Endothelial cell of hepatic sinusoid (primary cell): ENCODE results near the gene PTPRM.

ENCODE experiments used
- in situ Hi-C: cut with HindIII; loops from 2 replicates; pipeline ENCODE4 v1.10.0; 2017; ENCODE audit warnings: low sequenced_read_pairs

Gene PTPRM

GRCh38 chr18:8196238-8196637 is 629.1 kb downstream of the PTPRM start:
- in situ Hi-C loops = no loop called here

GRCh38 chr18:8197499-8197898 is 630.4 kb downstream of the PTPRM start:
- in situ Hi-C loops = no loop called here

- in situ Hi-C loops = loop anchor here (5.0 kb wide), 1 partner anchor 36 kb away; no protein-coding TSS in a partner anchor
These were observed 640.9 kb downstream of the PTPRM start for GRCh38 chr18:8207996-8208395.

GRCh38 chr18:8208716-8209115 is 641.6 kb downstream of the PTPRM start:
- in situ Hi-C loops = loop anchor here (5.0 kb wide), 1 partner anchor 36 kb away; no protein-coding TSS in a partner anchor

GRCh38 chr18:8212896-8213780 is 646.0 kb downstream of the PTPRM start:
- in situ Hi-C loops = no loop called here

GRCh38 chr18:8215741-8216140 is 648.6 kb downstream of the PTPRM start:
- in situ Hi-C loops = no loop called here

- in situ Hi-C loops = no loop called here
These were observed 650.0 kb downstream of the PTPRM start for GRCh38 chr18:8217051-8217564.

GRCh38 chr18:8218197-8218596 is 651.1 kb downstream of the PTPRM start:
- in situ Hi-C loops = no loop called here

- in situ Hi-C loops = no loop called here
These were observed 654.3 kb downstream of the PTPRM start for GRCh38 chr18:8221452-8221851.

- in situ Hi-C loops = no loop called here
These were observed 657.5 kb downstream of the PTPRM start for GRCh38 chr18:8224576-8224975.

- in situ Hi-C loops = no loop called here
These were observed 661.9 kb downstream of the PTPRM start for GRCh38 chr18:8229040-8229439.

GRCh38 chr18:8229787-8230186 is 662.7 kb downstream of the PTPRM start:
- in situ Hi-C loops = no loop called here

- in situ Hi-C loops = no loop called here
These were observed 664.2 kb downstream of the PTPRM start for GRCh38 chr18:8231316-8231715.

GRCh38 chr18:8232791-8233190 is 665.7 kb downstream of the PTPRM start:
- in situ Hi-C loops = no loop called here

- in situ Hi-C loops = no loop called here
These were observed 668.8 kb downstream of the PTPRM start for GRCh38 chr18:8235894-8236293.

- in situ Hi-C loops = no loop called here
These were observed 671.4 kb downstream of the PTPRM start for GRCh38 chr18:8238507-8238906.

GRCh38 chr18:8241731-8242130 is 674.6 kb downstream of the PTPRM start:
- in situ Hi-C loops = no loop called here

- in situ Hi-C loops = no loop called here
These were observed 675.1 kb downstream of the PTPRM start for GRCh38 chr18:8242151-8242696.

- in situ Hi-C loops = no loop called here
These were observed 680.6 kb downstream of the PTPRM start for GRCh38 chr18:8247700-8248099.

- in situ Hi-C loops = no loop called here
These were observed 681.5 kb downstream of the PTPRM start for GRCh38 chr18:8248576-8248975.

GRCh38 chr18:8249811-8250210 is 682.7 kb downstream of the PTPRM start:
- in situ Hi-C loops = no loop called here

GRCh38 chr18:8252371-8252770 is 685.3 kb downstream of the PTPRM start:
- in situ Hi-C loops = no loop called here
